HEK293T (cell line): ENCODE results near the gene PLCG1.

ENCODE experiments used
- CTCF ChIA-PET: fragments of 350-600 bp; formaldehyde crosslinking; extraction: SDS; loops from one replicate; lab custom pipeline; 2021; ENCODE audit warnings: antibody characterized with exemption, inconsistent platforms; lab: Yijun Ruan, JAX
- POLR2A ChIA-PET: fragments of 350-600 bp; formaldehyde crosslinking; extraction: SDS; loops from one replicate; lab custom pipeline; 2020; ENCODE audit warnings: antibody characterized with exemption, inconsistent platforms; lab: Yijun Ruan, JAX
- DNase-seq: peaks from one replicate; pipeline ENCODE4 v3.0.0; 2012; ENCODE audit warnings: mixed read lengths; ENCODE audit errors: extremely low spot score
- ARNT ChIP-seq: fragments of 450-650 bp; IDR thresholded peaks from 2 replicates; pipeline ENCODE4 v1.6.1; 2017; ENCODE audit warnings: mild to moderate bottlenecking
- BHLHE40 ChIP-seq: fragments of 450-650 bp; IDR thresholded peaks from 2 replicates; pipeline ENCODE4 v1.6.1; 2016; ENCODE audit warnings: mild to moderate bottlenecking, moderate library complexity, borderline replicate concordance
- CTBP1 ChIP-seq: fragments of 450-650 bp; IDR thresholded peaks from 2 replicates; pipeline ENCODE4 v1.6.1; 2016; ENCODE audit warnings: borderline replicate concordance
- ELF4 ChIP-seq: fragments of 450-650 bp; IDR thresholded peaks from 2 replicates; pipeline ENCODE4 v1.6.1; 2017; ENCODE audit warnings: antibody characterized with exemption
- FOXA1 ChIP-seq: fragments of 450-650 bp; IDR thresholded peaks from 2 replicates; pipeline ENCODE4 v1.6.1; 2016; ENCODE audit warnings: mild to moderate bottlenecking
- FOXK2 ChIP-seq: fragments of 450-650 bp; IDR thresholded peaks from 2 replicates; pipeline ENCODE4 v1.6.1; 2016; ENCODE audit warnings: mild to moderate bottlenecking
- FOXM1 ChIP-seq: fragments of 450-650 bp; IDR thresholded peaks from 2 replicates; pipeline ENCODE4 v1.6.1; 2017; ENCODE audit warnings: mild to moderate bottlenecking, borderline replicate concordance
- HDGF ChIP-seq: fragments of 450-650 bp; IDR thresholded peaks from 2 replicates; pipeline ENCODE4 v1.6.1; 2017; ENCODE audit warnings: antibody characterized with exemption, borderline replicate concordance
- L3MBTL2 ChIP-seq: fragments of 450-650 bp; conservative IDR thresholded peaks from 2 replicates; pipeline ENCODE4 v1.6.1; 2016; ENCODE audit warnings: mild to moderate bottlenecking
- LEF1 ChIP-seq: fragments of 450-650 bp; IDR thresholded peaks from 2 replicates; pipeline ENCODE4 v1.6.1; 2017; ENCODE audit warnings: mild to moderate bottlenecking, borderline replicate concordance
- NFRKB ChIP-seq: fragments of 450-650 bp; IDR thresholded peaks from 2 replicates; pipeline ENCODE4 v1.6.1; 2016; ENCODE audit warnings: mild to moderate bottlenecking, moderate library complexity
- SP1 ChIP-seq: fragments of 450-650 bp; IDR thresholded peaks from 2 replicates; pipeline ENCODE4 v1.6.1; 2017
- SUZ12 ChIP-seq: fragments of 450-650 bp; IDR thresholded peaks from 2 replicates; pipeline ENCODE4 v1.6.1; 2016; ENCODE audit warnings: mild to moderate bottlenecking
- TARDBP ChIP-seq: fragments of 450-650 bp; IDR thresholded peaks from 2 replicates; pipeline ENCODE4 v1.6.1; 2016
- ZNF384 ChIP-seq: fragments of 450-650 bp; IDR thresholded peaks from 2 replicates; pipeline ENCODE4 v1.6.1; 2016
- TF ChIP-seq, protein P1 (sequence below): fragments of 450-650 bp; IDR thresholded peaks from 2 replicates; pipeline ENCODE4 v1.6.1; 2016

Gene PLCG1

DNA sequence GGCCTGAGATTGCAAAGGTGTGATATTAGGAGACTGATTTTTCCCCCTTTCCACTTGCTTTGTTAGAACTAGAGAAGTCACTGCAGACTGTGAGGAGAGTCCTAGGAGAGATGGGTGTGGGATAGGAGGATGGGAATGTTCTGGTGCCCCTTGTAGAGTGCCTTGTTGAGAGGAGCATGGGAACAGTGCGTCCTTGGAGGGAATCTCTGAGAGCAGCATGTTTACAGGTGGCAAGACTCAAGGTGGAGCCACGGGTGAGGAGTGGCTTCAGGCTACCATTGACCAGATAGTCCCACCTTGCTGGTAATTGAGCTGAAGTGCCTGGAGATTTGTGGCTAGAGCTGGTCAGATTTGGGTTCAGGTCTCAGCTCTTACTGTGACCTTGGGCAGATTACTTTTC, 6.0 kb downstream of the PLCG1 start:
- POLR2A ChIA-PET, result no interaction called here
- CTCF ChIA-PET, result interaction anchor here (0.9 to 1.9 kb wide), 3 partner anchors 8 to 48 kb away, joined by 3 to 7 read pairs (median 3); no protein-coding TSS in a partner anchor

DNA sequence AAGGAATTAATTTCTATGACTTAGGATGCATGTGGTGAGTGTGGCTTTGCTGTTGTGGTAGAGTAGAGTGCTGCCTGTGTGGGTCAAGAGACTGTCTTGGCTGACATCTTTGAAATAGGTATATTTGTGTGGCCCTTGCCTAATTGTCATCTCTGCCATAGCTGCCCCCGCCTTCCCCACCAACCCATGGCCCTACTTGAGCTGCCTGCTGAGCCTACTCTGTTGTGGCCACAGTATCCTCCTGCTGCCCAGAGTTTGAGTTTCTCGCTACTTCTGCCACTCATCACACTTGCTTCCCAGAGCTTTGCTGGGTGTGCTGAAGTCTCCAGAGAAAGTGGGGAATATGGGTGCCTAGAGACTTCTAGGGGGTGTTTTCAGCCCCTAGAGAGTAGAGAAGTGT, 8.0 kb downstream of the PLCG1 start:
- TF ChIP-seq FOXM1, result no peak
- TF ChIP-seq HDGF, result no peak
- no peak for TF ChIP-seq FOXK2
- no peak for TF ChIP-seq FOXA1
- TF ChIP-seq CTBP1, result no peak
- no peak for TF ChIP-seq NFRKB
- no peak for TF ChIP-seq ARNT
- TF ChIP-seq SP1, result no peak
- no peak for TF ChIP-seq L3MBTL2
- TF ChIP-seq ZNF384, result no peak
- no peak for TF ChIP-seq BHLHE40
- TF ChIP-seq ELF4, result no peak
- TF ChIP-seq TARDBP, result no peak
- no peak for TF ChIP-seq LEF1
- TF ChIP-seq SUZ12, result no peak
- TF ChIP-seq, protein P1, sequence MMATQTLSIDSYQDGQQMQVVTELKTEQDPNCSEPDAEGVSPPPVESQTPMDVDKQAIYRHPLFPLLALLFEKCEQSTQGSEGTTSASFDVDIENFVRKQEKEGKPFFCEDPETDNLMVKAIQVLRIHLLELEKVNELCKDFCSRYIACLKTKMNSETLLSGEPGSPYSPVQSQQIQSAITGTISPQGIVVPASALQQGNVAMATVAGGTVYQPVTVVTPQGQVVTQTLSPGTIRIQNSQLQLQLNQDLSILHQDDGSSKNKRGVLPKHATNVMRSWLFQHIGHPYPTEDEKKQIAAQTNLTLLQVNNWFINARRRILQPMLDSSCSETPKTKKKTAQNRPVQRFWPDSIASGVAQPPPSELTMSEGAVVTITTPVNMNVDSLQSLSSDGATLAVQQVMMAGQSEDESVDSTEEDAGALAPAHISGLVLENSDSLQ, result no peak
- ChIA-PET POLR2A (no interaction called here), CTCF (interaction anchor here (0.5 kb wide), 1 partner anchor 13 kb away, joined by 4 read pairs; no protein-coding TSS in a partner anchor)
- DNase-seq, result no peak

More for the DNA sequence above, 6.0 kb downstream of the PLCG1 start:
- TF ChIP-seq SP1 (no peak), SUZ12 (no peak), TARDBP (no peak), L3MBTL2 (no peak), NFRKB (no peak), CTBP1 (no peak), LEF1 (no peak), FOXM1 (no peak), FOXA1 (no peak), ELF4 (no peak)
- no peak for DNase-seq

DNA sequence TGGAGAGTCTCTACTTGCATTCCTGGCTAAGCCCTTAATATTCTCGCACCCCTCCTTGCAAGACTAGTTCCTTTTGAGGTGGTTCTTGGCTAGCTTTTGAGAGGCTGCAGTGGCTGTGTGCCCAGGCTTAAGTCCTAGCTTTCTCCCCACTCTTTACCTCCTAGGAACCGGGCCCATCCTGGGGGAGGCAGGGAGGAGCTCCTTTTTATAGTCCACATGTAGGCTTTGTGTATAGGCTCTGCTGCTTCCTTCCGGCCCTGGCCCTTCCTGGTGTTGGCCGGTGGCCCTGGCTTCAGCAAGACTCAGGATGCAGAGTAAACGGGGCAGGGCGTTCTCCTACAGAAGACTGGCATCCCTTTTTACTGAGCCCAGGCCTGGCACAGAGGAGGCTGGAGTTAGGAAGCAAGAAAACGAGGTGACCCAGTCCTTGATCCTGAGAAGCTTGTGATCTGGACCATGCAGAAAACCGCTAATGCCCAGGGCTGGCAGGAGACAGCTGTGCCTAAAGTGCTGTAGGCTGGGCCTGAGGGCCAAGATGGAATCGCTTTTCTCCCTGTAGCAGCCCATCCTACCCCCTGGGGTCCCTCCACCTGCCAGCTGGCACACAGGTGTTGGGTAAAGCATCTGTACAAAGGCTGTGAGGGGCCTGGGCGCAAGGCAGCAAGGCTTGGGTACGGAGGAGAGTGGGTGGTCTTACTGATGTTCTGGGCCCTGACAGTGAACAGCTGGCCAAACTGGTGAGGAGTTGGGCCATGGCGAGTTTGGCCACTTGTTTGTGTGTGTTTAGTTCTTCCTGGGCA, 8.7 kb downstream of the PLCG1 start:
- no peak for DNase-seq
- TF ChIP-seq FOXK2 (no peak), CTBP1 (no peak), HDGF (no peak), L3MBTL2 (no peak), FOXA1 (no peak), SUZ12 (no peak), ARNT (no peak), ELF4 (no peak), ZNF384 (no peak), SP1 (no peak)
- ChIA-PET CTCF (interaction anchor here (0.5 kb wide), 1 partner anchor 13 kb away, joined by 4 read pairs; no protein-coding TSS in a partner anchor), POLR2A (interaction anchor here (1.3 kb wide), 1 partner anchor 10 kb away, joined by 3 read pairs; no protein-coding TSS in a partner anchor)

DNA sequence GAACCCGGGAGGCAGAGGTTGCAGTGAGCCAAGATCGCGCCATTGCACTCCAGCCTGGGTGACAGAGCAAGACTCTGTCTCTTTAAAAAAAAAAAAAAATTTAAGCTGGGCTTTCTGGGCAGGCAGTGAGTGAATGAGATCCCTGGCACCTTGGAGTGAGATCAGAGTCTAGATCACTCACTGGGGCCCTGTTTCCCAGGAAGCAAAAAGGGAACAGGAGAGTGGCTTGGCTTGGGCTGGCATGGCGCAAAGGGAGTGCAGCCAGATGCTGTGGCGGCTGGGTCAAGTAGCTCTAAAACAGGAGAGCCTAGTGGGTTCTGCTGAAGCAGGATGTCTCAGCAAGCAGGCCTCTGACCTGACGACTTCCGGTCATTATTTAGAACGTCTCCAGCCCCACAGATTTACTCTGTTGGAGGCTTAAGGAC, 10.4 kb downstream of the PLCG1 start:
- no peak for DNase-seq
- POLR2A ChIA-PET, result interaction anchor here (1.0 kb wide), 1 partner anchor 10 kb away, joined by 3 read pairs; the partner anchor contains the start of gene PLCG1
- TF ChIP-seq ZNF384, result peak; percentile 41; the same call in 1 of the 2 replicates
- TF ChIP-seq, protein P1, result no peak
- CTCF ChIA-PET, result interaction anchor here (1.2 kb wide), 1 partner anchor 13 kb away, joined by 6 read pairs; no protein-coding TSS in a partner anchor

DNA sequence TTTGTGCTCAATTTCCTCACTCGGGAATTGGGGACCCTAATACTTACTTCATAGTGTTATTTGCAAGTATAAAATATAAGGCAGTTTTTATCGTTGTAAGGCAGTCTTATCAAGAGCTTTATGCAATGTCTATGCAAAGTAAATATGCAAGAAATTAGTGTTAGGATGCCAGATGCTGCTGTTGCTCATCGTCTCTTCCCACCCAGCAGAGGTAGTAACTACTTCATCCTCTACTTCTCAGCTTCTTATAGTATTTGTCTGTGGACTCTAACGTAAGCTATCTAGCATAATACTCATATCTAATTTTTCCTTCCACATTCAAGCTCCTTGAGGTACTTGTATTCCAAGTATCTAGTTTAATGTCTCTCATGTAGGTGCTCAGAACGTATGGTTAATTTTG, 11.6 kb downstream of the PLCG1 start:
- ChIA-PET CTCF (interaction anchor here (0.9 kb wide), 1 partner anchor 14 kb away, joined by 4 read pairs; no protein-coding TSS in a partner anchor), POLR2A (no interaction called here)
- TF ChIP-seq FOXA1 (no peak), SUZ12 (no peak), ARNT (no peak), HDGF (no peak), SP1 (no peak), BHLHE40 (no peak), L3MBTL2 (no peak), LEF1 (no peak), CTBP1 (no peak), ZNF384 (no peak), FOXM1 (no peak)
- no peak for DNase-seq

DNA sequence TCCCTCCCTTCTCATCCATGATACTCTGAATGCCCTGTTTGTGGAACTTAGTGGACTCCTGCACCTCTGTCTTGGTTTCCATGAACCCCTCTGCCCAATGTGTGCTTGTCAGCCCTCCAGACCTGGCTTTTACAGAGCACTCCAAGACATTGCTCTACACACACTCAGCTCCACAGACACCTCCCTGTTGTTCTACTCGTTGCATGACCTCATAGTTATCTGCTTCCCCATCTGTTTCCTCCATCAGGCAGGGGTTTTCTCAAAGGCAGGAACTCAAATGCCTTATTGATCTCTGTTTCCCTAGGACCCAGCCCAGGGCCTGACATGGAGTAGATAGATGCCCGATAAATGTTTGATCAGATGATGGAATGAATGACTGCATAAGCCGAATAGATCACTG, 13.3 kb downstream of the PLCG1 start:
- CTCF ChIA-PET, result interaction anchor here (1.9 kb wide), 1 partner anchor 15 kb away, joined by 6 read pairs; no protein-coding TSS in a partner anchor
- no peak for DNase-seq
- POLR2A ChIA-PET, result no interaction called here
- TF ChIP-seq HDGF (no peak), NFRKB (no peak), FOXK2 (no peak), TARDBP (no peak), ZNF384 (no peak), CTBP1 (no peak), L3MBTL2 (no peak), FOXA1 (no peak), BHLHE40 (no peak), ELF4 (no peak)
- TF ChIP-seq, protein P1, result no peak
